K562 (cell line): ENCODE results near the gene CPSF4L. TPM values are rescaled to one million over a fixed set of nuclear protein-coding genes. Genes with fewer than 3 reads are reported as not detected.
"Not testable (repeated sequence)": the region's sequence is repeated elsewhere in the genome, so short reads cannot be mapped to it uniquely, and the experiment has no call there.

Experiments
- ATAC-seq: fragments of 200-7000 bp; cut with Tn5 transposase; 3 replicates; pipeline ENCODE4 v1.9.1; 2020; ENCODE audit warnings: moderate library complexity
- BruUV-seq: library from RNA; stranded (reverse); fragments of 400-500 nt; replicated peaks from 2 replicates; lab custom pipeline; 2021; lab: Mats Ljungman, UMichigan
- CTCF ChIA-PET: fragments of 300-600 bp; formaldehyde crosslinking; extraction: SDS; loops from one replicate; lab custom pipeline; 2021; ENCODE audit warnings: low intra/inter-chr PET ratio; lab: Yijun Ruan, JAX
- POLR2A ChIA-PET: fragments of 300-600, 350-650 bp; sonication (Branson Sonifier 250); formaldehyde crosslinking; extraction: SDS; loops from one replicate; lab custom pipeline; 2021; ENCODE audit warnings: antibody characterized with exemption, inconsistent platforms; lab: Yijun Ruan, JAX
- DNase-seq, 4 experiments: peaks; one replicate each; pipeline versions ENCODE4 v3.0.0 to v3.0.0-alpha.2; 2011 to 2018; ENCODE audit warnings: low spot score in 3 of 4, mixed read lengths in 3 of 4; ENCODE audit errors: extremely low read depth in 1 of 4
- FAIRE-seq: peaks from 2 replicates; lab custom pipeline; 2011; peaks lifted over from hg19 to GRCh38; lab: Jason Lieb, UNC
- H2AFZ ChIP-seq: 2 replicates; pipeline ENCODE4 v1.6.0; 2011; ENCODE audit warnings: low read depth, low read length, control low read depth, inconsistent platforms
- H3K27ac ChIP-seq: fragments of 200-600 bp; 3 replicates; pipeline ENCODE4 v1.8.0; 2011; ENCODE audit warnings: low read depth, mild to moderate bottlenecking, control low read depth, inconsistent platforms, low read length, moderate library complexity, mixed read lengths; ENCODE audit errors: extremely low read depth
- H3K27me3 ChIP-seq, 2 experiments: fragments of 300-600 bp in 1 of 2; 2 replicates in 1 of 2; 3 replicates in 1 of 2; pipeline versions ENCODE4 v1.6.0 to v1.8.0; 2011; ENCODE audit warnings: inconsistent platforms in 2 of 2, low read length in 2 of 2, mild to moderate bottlenecking in 1 of 2, mixed read lengths in 1 of 2, moderate library complexity in 1 of 2; ENCODE audit not compliant: control insufficient read depth in 2 of 2, insufficient read depth in 2 of 2
- H3K36me3 ChIP-seq: fragments of 300-600 bp; 3 replicates; pipeline ENCODE4 v1.8.0; 2011; ENCODE audit warnings: mild to moderate bottlenecking, low read length, inconsistent platforms; ENCODE audit not compliant: control insufficient read depth, insufficient read depth
- H3K4me1 ChIP-seq, 2 experiments: fragments of 200-600 bp in 1 of 2; replicated peaks in 1 of 2; 2 replicates in 1 of 2; 3 replicates in 1 of 2; pipeline versions ENCODE4 v1.5.1 to v1.8.0; 2011; ENCODE audit warnings: inconsistent platforms in 2 of 2, low read length in 2 of 2, mild to moderate bottlenecking in 1 of 2, mixed read lengths in 1 of 2, moderate library complexity in 1 of 2; ENCODE audit not compliant: control insufficient read depth in 2 of 2, insufficient read depth in 2 of 2
- H3K4me2 ChIP-seq: 2 replicates; pipeline ENCODE4 v1.6.1; 2011; ENCODE audit warnings: low read length, control low read depth, inconsistent platforms, mixed read lengths; ENCODE audit not compliant: insufficient read depth
- H3K4me3 ChIP-seq: fragments of 200-600 bp; sonication (generic), shearing (Covaris generic); 2 replicates; pipeline ENCODE4 v1.5.1; 2016; ENCODE audit warnings: control low read depth, inconsistent platforms
- H3K79me2 ChIP-seq: fragments of 200-600 bp; 3 replicates; pipeline ENCODE4 v1.8.0; 2011; ENCODE audit warnings: low read length, inconsistent platforms; ENCODE audit not compliant: control insufficient read depth, insufficient read depth
- H3K9ac ChIP-seq, 2 experiments: 2 replicates each; pipeline versions ENCODE4 v1.6.0 to v1.6.1; 2011; ENCODE audit warnings: low read depth in 2 of 2, low read length in 2 of 2, control low read depth in 1 of 2, inconsistent platforms in 1 of 2, mild to moderate bottlenecking in 1 of 2, mixed read lengths in 1 of 2; ENCODE audit not compliant: insufficient read depth in 1 of 2
- H3K9me1 ChIP-seq: one replicate; pipeline ENCODE4 v1.6.0; 2011; ENCODE audit warnings: inconsistent platforms, mild to moderate bottlenecking, low read length, moderate library complexity; ENCODE audit not compliant: control insufficient read depth, insufficient read depth
- H3K9me3 ChIP-seq: replicated peaks from 2 replicates; pipeline ENCODE4 v1.5.1; 2011; ENCODE audit warnings: low read depth, low read length, inconsistent platforms; ENCODE audit not compliant: control insufficient read depth, insufficient read depth
- H4K20me1 ChIP-seq: replicated peaks from 2 replicates; pipeline ENCODE4 v1.6.1; 2011; ENCODE audit warnings: low read length, inconsistent platforms, mixed read lengths; ENCODE audit not compliant: control insufficient read depth, insufficient read depth
- CEBPZ ChIP-seq: fragments of 150-350 bp; IDR thresholded peaks from 2 replicates; pipeline ENCODE4 v1.6.1; 2014; ENCODE audit warnings: low read depth, mild to moderate bottlenecking, low read length, borderline replicate concordance
- NCOA1 ChIP-seq: fragments of 450-650 bp; IDR thresholded peaks from 2 replicates; pipeline ENCODE4 v1.6.1; 2016; ENCODE audit warnings: low read depth
- SAFB ChIP-seq: fragments of 200-400 bp; formaldehyde crosslinking; IDR thresholded peaks from 2 replicates; pipeline ENCODE4 v1.6.1; 2017; ENCODE audit warnings: low read depth, low read length, borderline replicate concordance
- ZNF263 ChIP-seq: sonication (generic); formaldehyde crosslinking; IDR thresholded peaks from 2 replicates; pipeline ENCODE4 v1.8.0; 2022; ENCODE audit warnings: mild to moderate bottlenecking, missing genetic modification reagents, borderline replicate concordance
- WGBS: fragments of 100-300 bp; shearing (Covaris generic); methylation state at CpG from one replicate; pipeline ENCODE4 v1.1.6; 2016; ENCODE audit warnings: low coverage, mixed read lengths; ENCODE audit not compliant: insufficient coverage; ENCODE audit errors: missing lambda C conversion rate; 5-methylcytosine and 5-hydroxymethylcytosine counted together
- in situ Hi-C: fragments of 300-500 bp; cut with MboI; formaldehyde crosslinking; loops from 4 replicates; pipeline ENCODE4 v1.15.0; 2018; ENCODE audit warnings: inconsistent platforms, mixed read lengths
- intact Hi-C: fragments of 100-400 bp; cut with micrococcal nuclease; formaldehyde crosslinking; loops from 2 replicates; pipeline ENCODE4 v1.14.2; 2022
- polyA plus RNA-seq, 8 experiments: library from polyadenylated mRNA; depleted of rRNA in 4 of 8; stranded (reverse) in 5 of 8; unstranded in 3 of 8; fragments of >200 nt; fragmentation: Nextera tagmentation in 2 of 8; fragmentation: Illumina TruSeq in 1 of 8; extraction: Ambion mirVana in 2 of 8; extraction: Trizol in 1 of 8; gene quantifications; 2 replicates each; pipeline versions ENCODE4 v1.2.1 to v1.2.3, GENCODE V29; 2011 to 2014; ENCODE audit warnings: inconsistent platforms in 1 of 8, missing spikeins in 1 of 8
- total RNA-seq, 7 experiments: library from RNA; depleted of rRNA in 6 of 7; stranded (reverse); fragments of >200 nt in 6 of 7; fragmentation: Illumina TruSeq in 2 of 7; extraction: Trizol in 2 of 7; gene quantifications; 2 replicates each; pipeline versions ENCODE4 v1.2.1 to v1.2.3, GENCODE V29; 2011 to 2021; ENCODE audit warnings: low replicate concordance in 1 of 7

The CPSF4L gene
- total and polyA plus RNA-seq, 9 of the 15 experiments (the other 6 are each of a cell fraction or from before 2014, with no cell fraction given), result not detected

DNA sequence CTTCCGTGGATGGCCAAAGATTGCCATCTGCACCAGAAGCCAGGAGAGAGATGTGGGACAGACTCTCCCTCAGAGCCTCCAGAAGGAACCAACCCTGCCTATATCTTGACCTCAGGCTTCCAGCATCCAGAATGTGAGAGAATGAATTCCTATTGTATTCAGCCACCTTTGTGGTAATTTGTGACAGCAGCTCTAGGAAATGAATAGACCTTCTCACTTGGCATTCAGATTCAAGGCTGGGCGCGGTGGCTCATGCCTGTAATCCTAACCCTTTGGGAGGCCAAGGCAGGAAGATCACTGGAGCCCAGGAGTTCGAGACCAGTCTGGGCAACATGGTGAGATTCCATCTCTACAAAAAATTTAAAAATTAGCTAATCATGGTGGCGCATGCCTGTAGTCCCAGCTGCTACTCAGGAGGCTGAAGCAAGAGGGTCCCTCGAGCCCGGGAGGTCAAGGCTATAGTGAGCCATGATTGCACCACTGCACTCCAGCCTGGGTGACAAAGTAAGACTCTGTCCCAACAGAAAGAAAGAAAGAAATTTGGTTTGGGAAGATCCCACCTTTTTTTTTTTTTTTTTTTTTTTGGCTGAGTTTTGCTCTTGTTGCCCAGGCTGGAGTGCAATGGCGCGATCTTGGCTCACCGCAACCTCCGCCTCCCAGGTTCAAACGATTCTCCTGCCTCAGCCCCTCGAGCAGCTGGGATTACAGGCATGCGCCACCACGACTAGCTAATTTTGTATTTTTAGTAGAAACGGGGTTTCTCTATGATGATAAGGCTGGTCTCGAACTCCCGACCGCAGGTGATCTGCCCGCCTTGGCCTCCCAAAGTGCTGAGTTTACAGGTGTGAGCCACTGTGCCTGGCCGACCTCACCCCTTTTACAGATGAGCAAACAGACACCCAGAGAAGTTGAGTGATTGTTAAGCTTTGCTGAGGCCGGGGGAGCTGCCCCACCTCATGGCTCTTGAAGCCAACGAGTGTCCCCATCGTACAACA is 4.3 kb upstream of the CPSF4L start:
- Histone ChIP-seq H3K4me3 (no peak overlapping the region), H2AFZ (no peak overlapping the region), H3K27ac (no peak overlapping the region), H4K20me1 (no peaks in the 10 kb centered on the region; the same call in 1 of the 2 replicates), H3K4me2 (no peak overlapping the region), H3K79me2 (no peaks in the 10 kb centered on the region), H3K9me3 (no peaks in the 10 kb centered on the region), H3K9ac (no peak overlapping the region), H3K36me3 (no peaks in the 10 kb centered on the region), H3K4me1 (peaks cover 0 to 12% of the 10 kb centered on the region in 2 experiments; a peak in 1 of 5 replicates), H3K9me1 (no peaks in the 10 kb centered on the region), H3K27me3 (peaks cover 0 to 8% of the 10 kb centered on the region in 2 experiments; a peak in 2 of 5 replicates)
- 21% methylated on average over 20 of the region's 24 CpGs for whole genome bisulfite sequencing
- no peak for FAIRE-seq
- ChIA-PET POLR2A (interaction anchor here (0.6 to 1.1 kb wide), 2 partner anchors 8 to 14 kb away, joined by 3 read pairs; no protein-coding TSS in a partner anchor), CTCF (no interaction called here)
- BruUV-seq, result no TSS peak
- no peak for ATAC-seq
- no peak for DNase-seq
- intact Hi-C loops, result no loop called here
- TF ChIP-seq CEBPZ, result no peak
- no peak for TF ChIP-seq ZNF263
- TF ChIP-seq NCOA1, result no peak
- TF ChIP-seq SAFB, result no peak
- in situ Hi-C loops, result no loop called here

DNA sequence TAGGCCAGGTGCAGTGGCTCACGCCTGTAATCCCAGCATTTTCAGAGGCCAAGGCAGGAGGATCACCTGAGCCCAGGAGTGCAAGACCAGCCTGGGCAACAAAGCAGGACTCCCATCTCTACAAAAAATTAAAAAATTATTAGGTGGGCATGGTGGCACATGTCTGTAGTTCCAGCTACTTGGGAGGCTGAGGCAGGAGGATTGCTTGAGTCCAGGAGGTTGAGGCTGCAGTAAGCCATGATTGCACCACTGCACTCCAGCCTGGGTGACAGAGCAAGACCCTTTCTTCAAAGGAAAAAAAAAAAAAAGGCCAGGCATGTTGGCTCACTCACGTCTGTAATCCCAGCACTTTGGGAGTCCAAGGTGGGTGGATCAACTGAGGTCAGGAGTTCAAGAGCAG is 2.8 kb upstream of the CPSF4L start:
- 4% methylated on average over 2 of the region's 2 CpGs for WGBS
- H3K4me2 ChIP-seq, CTCF ChIA-PET, ATAC-seq, H3K9ac ChIP-seq, H3K27ac ChIP-seq, BruUV-seq, POLR2A ChIA-PET, H2AFZ ChIP-seq, FAIRE-seq, H3K4me3 ChIP-seq, H3K9me1 ChIP-seq, intact Hi-C loops, H3K36me3 ChIP-seq, DNase-seq, H3K9me3 ChIP-seq, H3K79me2 ChIP-seq, H3K27me3 ChIP-seq, H4K20me1 ChIP-seq, in situ Hi-C loops: not testable (repeated sequence)
- H3K4me1 ChIP-seq, result peaks cover 0 to 12% of the 10 kb centered on the region in 2 experiments; a peak in 2 of 5 replicates
